ENCODE results near the gene ADNP. TPM values are rescaled to one million over a fixed set of nuclear protein-coding genes. Genes with fewer than 3 reads are reported as not detected.

Gene ADNP
- total and polyA plus RNA-seq, 2 donors from 2014 or later, result 32.0 to 66.7 TPM

- DNase-seq (no peak), FAIRE-seq (no peak)
- intact Hi-C loops (cut with DNase I), result no loop called here
- H3K9me3 ChIP-seq (ENCODE audit: control insufficient read depth in 2 of 3, insufficient read depth in 1 of 3, low read length in 3 of 3), result no peaks in the 10 kb centered on the region
- no peak overlapping the region for H3K4me3 ChIP-seq (ENCODE audit: low read length in 3 of 3)
- TF ChIP-seq CTCF (IDR thresholded peaks at IDR 0.05; ENCODE audit: borderline replicate concordance, extremely low read depth, insufficient read depth), result no peak
- H3K36me3 ChIP-seq (ENCODE audit: control insufficient read depth in 2 of 3, insufficient read depth in 3 of 3, low read length in 3 of 3), result no peaks in the 10 kb centered on the region
- H3K27me3 ChIP-seq (ENCODE audit: control insufficient read depth, insufficient read depth, low read length), result no peaks in the 10 kb centered on the region
- H3K4me1 ChIP-seq (ENCODE audit: control insufficient read depth in 2 of 3, insufficient read depth in 2 of 3, low read depth in 1 of 3, low read length in 3 of 3), result peaks cover 0 to 13% (median 8%) of the 10 kb centered on the region in 3 donors
- peak overlapping the region in 1 of 3 donors; percentile 26 for H3K9ac ChIP-seq (ENCODE audit: low read length in 3 of 3)
- H3K27ac ChIP-seq (ENCODE audit: low read depth in 2 of 2, low read length in 2 of 2), result peak overlapping the region; percentile 72 to 76
Observed at GRCh38 chr20:50848846-50849673, 82.2 kb downstream of the ADNP start.

GRCh38 chr20:50848341-50848808 lies 82.9 kb downstream of the ADNP start:
- intact Hi-C loops (cut with DNase I), result no loop called here
- H3K27me3 ChIP-seq (ENCODE audit: control insufficient read depth, insufficient read depth, low read length), result no peaks in the 10 kb centered on the region
- H3K36me3 ChIP-seq (ENCODE audit: control insufficient read depth in 2 of 3, insufficient read depth in 3 of 3, low read length in 3 of 3), result no peaks in the 10 kb centered on the region
- FAIRE-seq (no peak), DNase-seq (peak in 2 of 5 donors; percentile 41 to 62)
- H3K27ac ChIP-seq (ENCODE audit: low read depth in 2 of 2, low read length in 2 of 2), result peak overlapping the region; percentile 72 to 76
- H3K9ac ChIP-seq (ENCODE audit: low read length in 3 of 3), result peak overlapping the region in 1 of 3 donors; percentile 26
- no peaks in the 10 kb centered on the region for H3K9me3 ChIP-seq (ENCODE audit: control insufficient read depth in 2 of 3, insufficient read depth in 1 of 3, low read length in 3 of 3)
- H3K4me3 ChIP-seq (ENCODE audit: low read length in 3 of 3), result no peak overlapping the region
- no peak for TF ChIP-seq CTCF (IDR thresholded peaks at IDR 0.05; ENCODE audit: borderline replicate concordance, extremely low read depth, insufficient read depth)
- peaks cover 0 to 13% (median 8%) of the 10 kb centered on the region in 3 donors for H3K4me1 ChIP-seq (ENCODE audit: control insufficient read depth in 2 of 3, insufficient read depth in 2 of 3, low read depth in 1 of 3, low read length in 3 of 3)

GRCh38 chr20:50845566-50846215 lies 85.5 kb downstream of the ADNP start:
- DNase-seq, result peak in 3 of 5 donors; percentile 35 to 67 (median 37)
- Histone ChIP-seq H3K9me3 (ENCODE audit: control insufficient read depth in 2 of 3, insufficient read depth in 1 of 3, low read length in 3 of 3) (no peaks in the 10 kb centered on the region), H3K9ac (ENCODE audit: low read length in 3 of 3) (no peak overlapping the region), H3K4me1 (ENCODE audit: control insufficient read depth in 2 of 3, insufficient read depth in 2 of 3, low read depth in 1 of 3, low read length in 3 of 3) (peaks cover 0 to 13% (median 8%) of the 10 kb centered on the region in 3 donors), H3K4me3 (ENCODE audit: low read length in 3 of 3) (no peak overlapping the region), H3K27me3 (ENCODE audit: control insufficient read depth, insufficient read depth, low read length) (no peaks in the 10 kb centered on the region), H3K27ac (ENCODE audit: low read depth in 2 of 2, low read length in 2 of 2) (no peak overlapping the region), H3K36me3 (ENCODE audit: control insufficient read depth in 2 of 3, insufficient read depth in 3 of 3, low read length in 3 of 3) (no peaks in the 10 kb centered on the region)
- intact Hi-C loops (cut with DNase I), result no loop called here
- no peak for TF ChIP-seq CTCF (IDR thresholded peaks at IDR 0.05; ENCODE audit: borderline replicate concordance, extremely low read depth, insufficient read depth)
- no peak for FAIRE-seq
